Fibroblast of the aortic adventitia (primary cell): ENCODE results near the gene ADGRL1. TPM values are rescaled to one million over a fixed set of nuclear protein-coding genes. Genes with fewer than 3 reads are reported as not detected.
"Not testable (repeated sequence)": the region's sequence is repeated elsewhere in the genome, so short reads cannot be mapped to it uniquely, and the experiment has no call there.

Source experiments
- DNase-seq: peaks from one replicate; pipeline ENCODE4 v3.0.0-alpha.2; 2010; ENCODE audit warnings: low read depth
- H3K4me3 ChIP-seq: 2 replicates; pipeline ENCODE4 v1.5.1; 2011; ENCODE audit warnings: low read depth, mild to moderate bottlenecking, control low read depth, low read length, moderate library complexity
- total RNA-seq: library from RNA; depleted of rRNA; stranded (reverse); fragments of >200 nt; gene quantifications from 2 replicates; pipeline ENCODE4 v1.2.3, GENCODE V29; 2012; ENCODE audit warnings: low replicate concordance
- TF ChIP-seq, protein P1 (sequence below): IDR thresholded peaks from 2 replicates; pipeline ENCODE4 v1.5.1; 2011; ENCODE audit warnings: mild to moderate bottlenecking, low read length, control low read depth, inconsistent platforms; ENCODE audit not compliant: insufficient read depth

The ADGRL1 gene
- total RNA-seq = 6.0 and 14.3 TPM in 2 replicates

DNA sequence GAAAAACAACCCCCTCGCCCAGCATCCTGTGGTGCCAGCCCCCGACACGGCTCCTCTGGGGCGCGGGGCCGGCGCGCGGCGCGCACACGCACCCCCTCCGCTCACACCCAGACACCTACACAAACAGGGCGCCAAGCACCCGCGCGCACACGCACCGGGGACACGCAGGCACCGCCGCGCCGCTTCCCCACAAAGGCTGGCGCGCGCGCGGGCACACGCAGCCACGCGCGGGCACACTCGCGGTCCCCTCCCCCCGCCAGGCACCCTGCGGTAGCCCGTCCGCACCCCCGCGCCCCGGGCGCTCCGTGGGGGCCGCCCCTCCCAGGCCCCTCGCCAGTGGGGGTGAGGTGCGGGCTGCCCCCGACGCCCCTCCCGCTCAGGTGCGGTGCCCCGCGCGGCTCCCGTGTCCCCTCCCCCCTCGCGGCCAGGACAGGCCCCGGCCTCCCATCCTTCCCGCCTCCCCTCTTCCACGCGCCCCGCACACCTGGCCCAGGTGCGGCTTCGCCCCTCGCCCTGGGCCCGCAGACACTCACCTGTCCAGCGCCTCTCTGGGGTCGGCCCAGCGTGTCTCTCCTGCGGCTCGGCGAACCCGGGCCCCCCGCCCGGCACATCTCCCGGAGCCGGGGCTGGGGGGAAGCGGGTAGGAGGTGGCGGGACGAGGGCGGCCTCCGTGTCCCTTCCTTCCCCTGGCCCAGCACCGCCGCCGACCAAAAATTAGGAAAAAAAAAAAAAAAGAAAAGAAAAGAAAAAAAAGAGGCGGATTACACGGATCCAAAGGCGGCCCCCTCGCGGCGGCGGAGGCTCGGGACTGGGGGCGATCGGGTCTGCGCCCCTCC is at the start of gene ADGRL1:
ADGRL1 (minus strand) TSS at position 718 of the 836 bp plus-strand sequence. CDS start 22,567 bp downstream, outside the sequence.
- not testable (repeated sequence) for DNase-seq
- peak within 1 kb of the TSS; percentile 56 for H3K4me3 ChIP-seq

DNA sequence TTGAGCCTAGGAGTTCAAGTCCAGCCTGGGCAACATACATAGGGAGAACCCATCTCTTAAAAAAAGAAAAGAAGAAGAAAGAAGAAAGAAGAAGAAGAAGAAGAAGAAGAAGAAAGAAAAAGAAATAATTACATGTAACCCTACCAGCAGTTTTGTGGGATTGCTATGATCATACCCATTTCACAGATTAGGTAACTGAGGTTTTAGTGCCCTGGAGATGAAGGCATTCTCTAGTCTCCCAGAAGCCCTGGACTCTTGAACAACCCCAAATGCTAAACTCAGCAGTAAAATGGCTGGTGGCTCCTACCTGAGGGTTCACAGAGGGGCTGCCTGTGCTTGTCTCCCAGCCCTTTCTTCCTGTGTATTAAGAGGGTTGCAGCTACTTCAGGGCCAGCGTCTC is 49.3 kb upstream of the ADGRL1 start:
- not testable (repeated sequence) for DNase-seq, H3K4me3 ChIP-seq

GRCh38 chr19:14253822-14254599 is 48.0 kb upstream of the ADGRL1 start:
- DNase-seq, H3K4me3 ChIP-seq: not testable (repeated sequence)

DNA sequence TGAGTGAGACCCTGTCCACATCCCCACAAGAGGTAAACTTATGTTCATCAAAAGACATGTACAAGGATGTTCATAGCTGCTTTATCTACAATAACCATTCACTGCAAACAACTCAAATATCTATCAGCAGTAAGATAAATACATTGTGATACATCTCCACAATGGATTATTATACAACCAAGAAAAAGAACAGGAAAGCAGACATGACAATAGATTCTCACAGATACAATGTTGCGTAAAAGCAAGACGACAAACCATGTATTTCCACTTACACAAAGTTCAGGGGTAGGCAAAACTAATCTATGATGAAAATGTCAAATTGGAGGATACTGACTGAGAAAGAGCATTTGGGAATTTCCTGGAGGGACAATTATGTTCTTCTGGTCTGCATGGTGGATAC is 46.2 kb upstream of the ADGRL1 start:
- not testable (repeated sequence) for DNase-seq, H3K4me3 ChIP-seq

DNA sequence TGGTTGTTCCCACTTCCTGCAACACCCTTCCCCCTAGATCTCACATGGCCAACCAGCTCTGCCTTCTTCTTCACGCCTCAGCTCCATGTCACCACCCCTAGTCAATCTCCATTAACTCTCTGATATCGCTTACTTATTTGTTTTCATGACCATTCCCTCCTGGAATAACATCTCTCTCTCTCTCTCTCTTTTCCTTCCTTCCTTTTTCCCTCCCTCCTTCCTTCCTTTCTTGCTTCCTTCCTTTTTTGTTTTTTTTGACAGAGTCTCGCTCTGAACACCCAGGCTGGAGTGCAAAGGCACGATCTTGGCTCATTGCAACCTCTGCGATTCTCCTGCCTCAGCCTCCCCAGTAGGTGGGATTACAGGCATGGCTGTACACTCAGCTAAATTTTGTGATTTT is 44.9 kb upstream of the ADGRL1 start:
- TF ChIP-seq, protein P1, sequence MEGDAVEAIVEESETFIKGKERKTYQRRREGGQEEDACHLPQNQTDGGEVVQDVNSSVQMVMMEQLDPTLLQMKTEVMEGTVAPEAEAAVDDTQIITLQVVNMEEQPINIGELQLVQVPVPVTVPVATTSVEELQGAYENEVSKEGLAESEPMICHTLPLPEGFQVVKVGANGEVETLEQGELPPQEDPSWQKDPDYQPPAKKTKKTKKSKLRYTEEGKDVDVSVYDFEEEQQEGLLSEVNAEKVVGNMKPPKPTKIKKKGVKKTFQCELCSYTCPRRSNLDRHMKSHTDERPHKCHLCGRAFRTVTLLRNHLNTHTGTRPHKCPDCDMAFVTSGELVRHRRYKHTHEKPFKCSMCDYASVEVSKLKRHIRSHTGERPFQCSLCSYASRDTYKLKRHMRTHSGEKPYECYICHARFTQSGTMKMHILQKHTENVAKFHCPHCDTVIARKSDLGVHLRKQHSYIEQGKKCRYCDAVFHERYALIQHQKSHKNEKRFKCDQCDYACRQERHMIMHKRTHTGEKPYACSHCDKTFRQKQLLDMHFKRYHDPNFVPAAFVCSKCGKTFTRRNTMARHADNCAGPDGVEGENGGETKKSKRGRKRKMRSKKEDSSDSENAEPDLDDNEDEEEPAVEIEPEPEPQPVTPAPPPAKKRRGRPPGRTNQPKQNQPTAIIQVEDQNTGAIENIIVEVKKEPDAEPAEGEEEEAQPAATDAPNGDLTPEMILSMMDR = no peak
- no peak for DNase-seq
- no peak overlapping the region for H3K4me3 ChIP-seq

DNA sequence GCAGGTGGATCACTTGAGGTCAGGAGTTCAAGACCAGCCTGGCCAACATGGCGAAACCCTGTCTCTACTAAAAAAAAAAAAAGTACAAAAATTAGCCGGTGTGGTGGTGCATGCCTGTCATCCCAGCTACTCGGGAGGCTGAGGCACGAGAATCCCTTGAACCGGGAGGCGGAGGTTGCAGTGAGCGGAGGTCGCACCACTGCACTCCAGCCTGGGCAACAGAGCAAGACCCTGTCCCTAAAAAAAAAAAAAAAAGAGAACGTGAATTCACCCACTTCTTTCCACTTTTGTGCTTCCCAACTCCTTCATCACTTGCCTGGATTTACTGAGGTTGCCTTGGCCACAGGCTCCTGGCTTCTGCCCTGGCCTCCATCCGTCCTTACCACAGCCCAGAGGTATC is 44.3 kb upstream of the ADGRL1 start:
- not testable (repeated sequence) for DNase-seq, H3K4me3 ChIP-seq

DNA sequence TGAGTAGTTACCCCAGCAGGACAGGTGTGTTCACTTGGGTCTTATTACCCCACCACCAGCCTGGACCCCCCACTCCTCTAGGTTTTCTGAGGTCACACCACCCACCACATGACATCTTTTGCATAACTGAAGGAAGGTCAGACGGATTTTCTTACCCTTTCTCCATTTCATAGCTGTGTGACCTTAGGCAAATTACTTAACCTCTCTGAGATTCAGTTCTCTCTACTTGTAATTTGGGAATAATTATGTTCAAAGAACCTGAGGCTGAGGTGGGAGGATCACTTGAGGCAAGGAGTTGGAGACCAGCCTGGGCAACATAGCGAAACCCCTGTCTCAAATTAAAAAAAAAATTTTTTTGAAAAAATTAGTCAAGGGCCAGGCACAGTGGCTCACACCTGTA is 43.9 kb upstream of the ADGRL1 start:
- not testable (repeated sequence) for H3K4me3 ChIP-seq, DNase-seq

- peak overlapping the region; percentile 48 for H3K4me3 ChIP-seq
- not testable (repeated sequence) for DNase-seq
These were observed 43.2 kb upstream of the ADGRL1 start for GRCh38 chr19:14249012-14249754.

- peak; percentile 9 for DNase-seq
- TF ChIP-seq, protein P1 = no peak
- H3K4me3 ChIP-seq = peak overlapping the region; percentile 48
These were observed 42.6 kb upstream of the ADGRL1 start for GRCh38 chr19:14248578-14249011.

DNA sequence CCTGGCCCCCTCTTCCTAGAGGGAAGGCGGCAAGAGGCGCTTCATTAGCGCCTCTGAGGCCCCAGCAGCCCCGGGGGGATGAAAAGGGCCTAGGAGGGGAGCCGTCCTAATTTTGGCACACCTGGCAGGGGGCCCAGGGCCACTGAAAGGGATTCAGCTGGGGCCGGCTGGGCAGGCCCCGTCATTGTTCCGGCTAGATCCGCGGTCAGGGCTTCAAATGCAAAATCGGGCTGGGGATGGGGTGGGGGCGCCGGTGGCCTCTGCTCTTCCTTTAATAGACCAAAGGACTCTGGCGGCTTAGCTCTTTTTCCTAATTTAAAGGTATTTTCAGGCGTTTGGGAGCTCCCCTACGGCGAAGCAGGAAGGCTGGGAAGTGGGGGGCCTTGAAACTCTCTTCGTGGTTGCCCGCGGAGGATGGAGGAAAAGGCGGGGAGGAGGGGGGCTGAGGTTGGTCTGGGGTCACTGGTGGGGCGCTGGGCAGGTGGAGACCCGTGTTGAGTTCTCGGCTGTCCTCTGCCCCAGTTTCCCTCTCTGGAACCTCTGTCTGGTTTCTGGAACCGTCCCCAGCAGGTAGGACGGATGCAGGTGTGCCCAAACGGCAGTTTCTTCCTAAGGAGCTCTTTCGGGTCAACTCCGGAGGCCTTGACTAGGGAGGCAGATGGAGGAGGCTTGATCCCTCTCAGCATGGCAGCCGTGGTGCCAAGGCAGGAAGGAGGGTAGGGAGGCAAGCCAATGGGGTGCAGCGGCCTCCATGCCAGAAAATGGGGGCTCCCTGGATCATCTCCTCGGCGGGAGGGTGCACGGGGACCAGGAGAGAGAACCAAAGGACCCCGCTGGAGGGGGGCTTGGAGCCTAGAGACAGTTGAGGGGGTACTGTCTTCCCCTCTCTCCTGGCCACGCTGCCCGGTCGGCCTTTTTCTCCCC is 41.8 kb upstream of the ADGRL1 start:
- not testable (repeated sequence) for H3K4me3 ChIP-seq, DNase-seq

- not testable (repeated sequence) for H3K4me3 ChIP-seq, DNase-seq
These were observed 41.2 kb upstream of the ADGRL1 start for GRCh38 chr19:14247205-14247547.

DNA sequence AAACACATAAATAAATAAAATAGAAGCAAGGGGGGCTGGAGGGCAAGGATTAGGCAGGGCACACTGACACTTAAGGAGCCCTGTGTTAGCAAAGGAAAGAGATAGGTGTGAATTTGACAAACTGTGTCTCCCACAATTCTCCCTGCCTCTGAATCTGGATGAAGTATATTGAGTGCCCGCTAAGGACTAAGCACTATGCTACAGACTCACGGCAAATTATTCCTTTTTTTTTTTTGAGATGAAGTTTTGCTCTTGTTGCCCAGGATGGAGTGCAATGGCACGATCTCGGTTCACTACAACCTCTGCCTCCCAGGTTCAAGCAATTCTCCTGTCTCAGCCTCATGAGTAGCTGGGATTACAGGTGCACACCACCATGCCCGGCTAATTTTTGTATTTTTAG is 38.4 kb upstream of the ADGRL1 start:
- not testable (repeated sequence) for DNase-seq, H3K4me3 ChIP-seq

- not testable (repeated sequence) for DNase-seq, H3K4me3 ChIP-seq
These were observed 37.7 kb upstream of the ADGRL1 start for GRCh38 chr19:14243718-14244117.
